HUDEP-2 (cell line): Measurements from ENCODE around the gene TBX4.
"Not testable (repeated sequence)": the region's sequence is repeated elsewhere in the genome, so short reads cannot be mapped to it uniquely, and the experiment has no call there.

ENCODE experiments used
- DNase-seq, 76 experiments: peaks; one replicate each; lab custom pipeline; 2025; ENCODE audit not compliant: unreplicated experiment in 76 of 76; lab: John Stamatoyannopoulos, UW

TBX4 gene

DNA sequence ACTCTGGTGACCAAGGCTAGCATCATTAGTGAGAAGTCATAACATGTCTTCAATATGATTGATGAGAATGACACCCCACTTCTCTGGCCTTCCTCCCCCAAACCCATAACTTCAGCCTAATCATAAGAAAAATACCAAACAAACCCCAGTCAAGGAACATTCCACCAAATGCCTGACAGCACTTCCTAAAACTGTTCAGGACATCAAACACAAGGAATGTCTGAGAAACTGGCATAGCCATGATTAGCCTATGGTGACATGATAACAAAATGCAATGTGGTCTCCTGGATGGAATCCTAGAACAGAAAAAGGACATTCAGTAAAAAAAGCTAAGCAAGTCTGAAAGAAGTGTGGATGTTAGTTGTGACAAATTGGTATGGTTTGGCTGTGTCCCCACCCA lies 24.7 kb upstream of the TBX4 start:
- DNase-seq = no peak

DNA sequence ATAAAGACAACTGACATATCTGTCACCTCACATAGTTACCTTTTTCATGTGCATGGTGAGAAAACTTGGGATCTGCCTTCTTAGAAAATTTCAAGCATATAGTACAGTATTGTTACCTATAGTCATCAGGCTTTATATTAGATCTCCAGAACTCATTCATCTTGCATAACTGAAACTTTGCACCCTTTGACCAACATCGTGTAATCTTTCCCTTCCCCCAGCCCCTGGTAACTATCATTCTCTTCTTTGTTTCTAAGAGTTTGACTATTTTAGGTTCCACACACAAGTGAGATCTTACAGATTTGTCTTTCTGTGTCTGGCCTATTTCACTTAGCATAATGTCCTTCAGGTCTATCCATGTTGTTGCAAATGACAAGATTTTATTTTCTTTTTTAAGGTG lies 22.9 kb upstream of the TBX4 start:
- DNase-seq = no peak

DNA sequence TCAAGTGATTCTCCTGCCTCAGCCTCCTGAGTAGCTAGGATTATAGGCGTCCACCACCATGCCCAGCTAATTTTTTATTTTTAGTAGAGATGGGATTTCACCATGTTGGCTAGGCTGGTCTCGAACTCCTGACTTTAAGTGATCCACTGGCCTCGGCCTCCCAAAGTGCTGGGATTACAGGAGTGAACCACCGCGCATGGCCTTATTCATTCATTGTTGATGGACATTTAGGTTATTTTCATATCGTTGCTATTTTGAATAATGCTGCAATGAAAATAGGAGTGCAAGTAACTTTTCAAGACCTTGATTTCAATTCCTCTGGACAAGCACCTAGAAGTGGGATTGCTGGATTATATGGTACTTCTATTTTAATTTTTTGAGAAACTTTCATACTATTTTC lies 22.4 kb upstream of the TBX4 start:
- DNase-seq = not testable (repeated sequence)

DNA sequence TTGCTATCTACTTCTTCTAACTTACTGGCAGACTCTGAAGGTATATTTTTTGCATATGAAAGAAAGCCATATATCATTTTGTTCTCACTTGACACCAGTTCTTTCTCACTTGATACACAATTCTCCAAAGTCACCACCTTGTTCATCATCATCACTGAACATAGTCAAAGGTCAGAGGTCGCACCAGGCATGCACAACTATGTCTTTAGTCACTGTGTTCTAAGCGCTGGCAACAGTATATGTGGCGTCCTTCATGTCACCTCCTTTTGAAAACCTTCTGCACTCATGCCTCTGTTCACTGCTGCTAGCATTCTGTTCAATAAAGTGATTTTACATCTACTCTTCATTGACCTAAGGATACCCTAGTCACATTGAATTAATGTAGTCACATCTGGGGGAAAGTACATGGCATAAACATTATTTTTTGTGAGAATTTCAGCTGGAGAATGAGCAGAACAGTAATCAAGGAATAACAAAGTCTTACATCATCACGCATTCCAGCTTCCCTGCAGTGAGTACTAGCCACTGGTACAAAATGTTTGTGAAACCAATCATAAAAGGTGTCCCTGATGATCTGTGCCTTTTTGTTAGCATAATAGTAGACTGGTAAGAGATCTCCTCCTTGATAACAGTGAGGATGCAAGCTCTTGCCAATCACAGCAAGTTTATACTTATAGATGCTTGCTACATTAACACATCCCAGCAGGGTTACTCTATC lies 20.5 kb upstream of the TBX4 start:
- DNase-seq = no peak

DNA sequence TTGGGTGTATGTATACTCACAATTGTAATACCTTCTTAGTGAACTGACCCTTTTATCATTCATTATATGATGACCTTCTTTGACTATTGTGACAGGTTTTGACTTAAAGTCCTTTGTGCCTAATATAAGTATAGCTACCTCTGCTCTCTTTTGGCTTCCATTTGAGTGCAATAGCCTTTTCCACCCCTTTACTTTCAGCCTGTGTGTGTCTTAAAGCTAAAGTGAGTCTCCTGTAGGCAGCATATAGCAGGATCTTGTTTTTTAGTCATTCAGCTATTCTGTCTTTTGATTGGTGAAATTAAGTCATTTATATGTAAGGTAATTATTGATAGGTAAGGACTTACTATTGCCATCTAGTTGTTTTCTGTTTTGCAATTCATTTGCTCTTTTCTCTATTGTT lies 15.9 kb upstream of the TBX4 start:
- DNase-seq = peak in 1 of 76 experiments; percentile 1

DNA sequence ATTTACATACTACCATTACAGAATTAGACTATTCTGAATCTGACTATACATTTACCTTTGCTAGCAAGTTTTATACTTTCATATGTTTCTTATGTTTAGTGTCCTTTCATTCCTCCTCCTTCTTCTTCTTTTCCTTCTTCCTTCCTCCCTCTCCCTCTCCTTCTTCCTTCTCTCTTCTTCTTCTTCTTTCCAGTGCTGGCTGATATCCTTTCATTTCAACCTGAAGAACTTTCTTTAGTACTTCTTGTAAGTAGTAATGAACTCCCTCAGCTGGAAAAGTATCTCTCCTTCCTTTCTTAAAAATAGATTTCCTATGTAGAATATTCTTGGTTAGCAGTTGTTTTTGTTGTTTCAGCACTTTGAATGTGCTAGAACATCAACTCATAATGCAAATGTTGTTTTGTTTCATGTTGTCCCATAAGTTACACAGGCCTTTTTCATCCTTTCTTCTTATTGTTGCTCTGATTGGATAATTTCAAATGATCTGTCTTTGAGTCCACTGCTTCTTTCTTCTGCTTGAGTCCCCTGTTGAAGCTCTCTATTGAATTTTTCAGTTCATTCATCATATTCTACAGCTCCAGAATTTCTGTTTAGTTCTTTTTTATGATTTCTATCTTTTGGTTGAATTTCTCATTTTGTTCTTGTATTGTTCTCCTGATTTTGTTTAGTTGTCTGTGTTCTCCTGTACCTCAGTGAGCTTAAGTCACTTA lies 15.1 kb upstream of the TBX4 start:
- DNase-seq = no peak

DNA sequence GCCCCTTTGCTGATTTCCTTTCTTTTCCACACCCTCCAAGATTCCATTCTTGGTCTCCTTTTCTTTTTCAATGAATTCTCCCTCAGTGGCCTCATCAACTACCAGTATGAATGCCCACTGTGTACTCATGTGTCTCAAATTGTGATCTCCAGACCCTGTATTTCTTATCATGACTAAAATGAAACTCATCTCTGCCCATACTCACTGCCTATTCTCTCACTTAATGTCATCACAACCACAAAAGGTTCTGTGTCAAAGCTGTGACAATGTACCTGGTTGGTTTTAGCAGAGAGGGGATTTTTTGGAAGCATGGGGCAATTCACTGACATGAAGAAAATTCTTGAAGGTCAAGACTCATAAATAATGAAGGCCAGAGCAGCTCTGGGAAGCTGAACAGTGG lies 11.5 kb upstream of the TBX4 start:
- no peak for DNase-seq

DNA sequence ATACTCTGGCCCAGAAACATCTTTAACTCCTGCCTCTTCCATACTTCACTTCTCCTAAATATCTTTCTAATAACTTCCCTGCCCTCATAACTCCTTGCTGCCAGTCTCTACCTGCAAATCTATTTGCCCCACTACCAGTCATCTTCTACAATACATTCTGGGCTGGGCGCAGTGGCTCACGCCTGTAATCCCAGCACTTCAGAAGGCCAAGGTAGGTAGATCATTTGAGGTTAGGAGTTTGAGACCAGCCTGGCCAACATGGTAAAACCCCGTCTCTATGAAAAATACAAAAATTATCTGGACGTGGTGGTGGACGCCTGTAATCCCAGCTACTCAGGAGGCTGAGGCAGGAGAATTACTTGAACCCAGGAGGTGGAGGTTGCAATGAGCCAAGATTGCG lies 10.7 kb upstream of the TBX4 start:
- not testable (repeated sequence) for DNase-seq

DNA sequence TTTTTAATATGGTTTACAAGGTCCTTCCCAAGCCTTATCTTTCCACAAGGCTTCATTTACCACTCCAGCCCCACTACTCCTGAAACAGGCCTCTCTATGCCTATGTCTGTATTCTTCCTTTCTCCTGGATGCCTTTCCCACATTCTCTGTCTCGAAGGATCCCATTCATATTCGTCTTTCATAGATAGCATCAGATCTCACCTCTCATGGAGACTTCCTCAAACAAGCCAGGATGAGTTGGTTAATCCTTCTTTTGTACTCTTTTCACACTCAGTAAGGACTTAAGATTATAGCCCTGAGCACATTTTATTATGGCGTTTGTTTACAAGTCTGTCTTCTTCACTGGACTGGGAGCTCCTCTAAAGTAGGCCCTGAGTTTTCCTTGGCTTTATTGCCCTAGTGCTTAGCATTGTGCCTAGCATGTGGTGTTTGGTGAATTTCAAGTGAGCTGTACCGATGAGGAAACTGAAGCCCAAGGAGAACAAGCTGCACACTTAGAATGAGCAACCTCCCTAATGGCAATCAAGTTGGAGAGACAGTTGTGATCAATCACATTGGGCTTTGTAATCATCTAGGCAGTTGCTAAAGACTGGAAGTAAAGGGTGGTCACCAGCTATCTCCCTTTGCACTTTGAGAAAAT lies 10.0 kb upstream of the TBX4 start:
- DNase-seq = no peak

DNA sequence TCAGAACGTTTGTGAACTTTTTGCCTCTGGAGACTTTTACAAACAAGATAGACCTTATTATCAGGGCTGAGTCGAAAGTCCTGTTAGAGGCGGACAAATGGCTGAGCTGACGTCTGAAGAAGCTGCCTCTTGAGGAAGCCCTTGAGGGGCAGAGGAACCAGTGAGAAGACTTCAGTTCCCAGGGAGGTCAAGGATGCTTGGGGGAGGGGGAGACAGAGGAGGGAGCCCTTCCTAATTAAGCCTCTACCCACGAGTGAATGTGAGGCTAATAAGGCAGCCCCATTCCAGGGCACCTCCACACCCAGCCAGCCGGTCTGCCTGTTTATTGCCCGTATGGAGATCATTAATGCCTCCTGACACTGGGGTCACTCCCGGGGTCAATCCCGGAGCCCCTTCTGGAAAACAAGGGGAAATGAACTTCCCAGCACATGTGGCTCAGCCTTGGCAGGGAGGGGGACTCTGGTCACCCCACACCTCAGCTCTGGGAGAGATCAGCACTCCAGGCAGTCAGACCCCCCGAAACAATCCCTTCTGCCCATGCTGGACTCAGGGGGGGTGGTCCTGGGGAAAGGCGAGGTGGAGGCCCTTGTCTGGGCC lies 9.2 kb upstream of the TBX4 start:
- no peak for DNase-seq

DNA sequence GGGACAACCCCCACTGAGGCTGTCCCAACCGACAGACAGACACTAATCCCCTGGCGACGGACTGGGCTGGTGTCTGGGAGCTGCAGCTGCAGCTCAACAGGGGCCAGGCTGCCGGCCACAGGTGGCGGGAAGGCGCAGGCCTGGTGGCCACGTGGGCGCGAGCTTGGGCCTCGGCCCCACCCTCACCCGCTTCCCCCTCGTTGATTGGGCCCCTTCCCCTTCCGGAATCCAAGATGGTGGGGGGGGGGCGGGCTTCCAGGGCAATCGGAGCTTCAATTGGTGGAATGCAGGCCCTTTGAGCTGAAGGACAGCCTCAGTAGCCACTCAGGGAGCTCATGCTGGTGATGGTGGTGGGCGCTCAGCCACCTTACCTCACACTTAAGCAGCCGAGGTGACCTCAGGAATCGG lies 8.7 kb upstream of the TBX4 start:
- DNase-seq = no peak

DNA sequence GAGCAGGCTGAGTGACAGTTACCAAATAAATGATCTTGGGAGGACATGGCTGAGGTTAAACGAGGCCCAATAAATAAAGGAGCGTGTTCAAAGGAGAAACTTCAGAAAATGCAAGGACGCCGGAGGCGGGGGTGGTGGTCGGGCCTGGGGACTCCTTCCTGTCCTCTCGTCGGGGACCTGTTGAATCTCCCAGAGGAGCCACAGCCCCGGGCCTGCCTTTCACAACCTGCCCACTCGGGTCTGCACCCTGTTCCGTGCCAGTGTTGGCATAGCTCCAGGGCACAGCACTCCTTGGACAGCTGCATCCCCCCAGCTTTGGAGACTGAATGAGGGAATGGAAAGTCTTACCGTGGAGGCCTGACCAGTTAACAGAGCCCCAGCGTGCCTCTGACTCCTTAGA lies 8.1 kb upstream of the TBX4 start:
- DNase-seq = no peak

DNA sequence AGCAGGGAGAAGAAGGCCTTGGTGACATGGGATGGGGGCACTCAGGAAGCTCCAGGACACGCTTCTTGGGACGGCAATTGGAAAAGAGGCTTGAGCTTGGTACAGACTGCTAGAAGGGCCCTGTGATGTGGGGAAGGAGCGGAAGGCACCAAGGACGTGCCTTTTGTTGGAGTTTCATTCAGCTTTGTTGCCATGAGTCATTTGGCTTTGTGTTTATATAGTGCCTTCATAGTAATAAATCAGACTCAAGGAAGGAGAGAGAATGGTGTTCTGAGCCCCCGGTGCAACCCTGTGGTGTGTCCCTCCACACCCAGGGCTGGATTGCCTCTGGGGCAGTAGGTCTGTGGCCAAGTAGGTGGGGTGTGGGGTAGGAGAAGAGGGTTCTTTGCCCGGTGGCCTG lies 7.4 kb upstream of the TBX4 start:
- no peak for DNase-seq

DNA sequence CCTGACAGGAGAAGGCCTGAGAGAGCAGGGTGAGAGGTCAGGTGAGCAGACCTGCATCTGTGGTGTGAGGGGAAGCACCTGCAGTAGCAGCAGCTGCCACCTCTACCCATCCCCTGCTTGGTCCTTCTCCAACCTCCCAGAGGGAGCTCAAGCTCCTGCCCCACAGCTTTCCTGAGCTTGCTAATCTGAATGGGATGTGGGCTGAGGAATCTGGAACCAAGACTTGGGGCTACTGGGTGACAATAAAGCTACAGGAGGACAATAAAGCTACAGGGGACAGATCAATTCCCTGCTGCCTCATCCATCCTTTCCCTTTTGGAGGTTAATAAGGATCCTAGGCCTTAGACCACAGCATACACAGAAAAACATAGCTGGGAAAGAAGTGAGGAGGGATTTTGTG lies 4.9 kb upstream of the TBX4 start:
- DNase-seq = no peak

DNA sequence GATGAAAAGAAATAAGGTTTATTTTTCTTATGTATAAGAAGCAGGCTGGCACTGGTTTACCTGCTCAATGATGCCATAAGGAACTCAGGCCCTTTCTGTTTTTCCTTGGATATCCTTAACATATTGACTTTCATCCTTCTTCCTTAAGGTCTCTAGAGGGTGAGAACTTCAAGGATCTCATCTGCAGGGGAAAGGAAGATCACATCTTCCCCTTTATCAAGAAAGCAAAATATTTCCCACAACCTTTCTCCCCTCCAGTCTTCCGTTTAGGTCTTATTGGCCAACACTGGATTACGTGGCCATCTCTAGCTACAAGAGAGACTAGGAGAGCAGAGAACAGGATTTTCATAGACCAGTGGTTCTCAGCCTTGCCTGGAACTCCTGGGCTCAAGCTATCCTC lies 4.2 kb upstream of the TBX4 start:
- no peak for DNase-seq

DNA sequence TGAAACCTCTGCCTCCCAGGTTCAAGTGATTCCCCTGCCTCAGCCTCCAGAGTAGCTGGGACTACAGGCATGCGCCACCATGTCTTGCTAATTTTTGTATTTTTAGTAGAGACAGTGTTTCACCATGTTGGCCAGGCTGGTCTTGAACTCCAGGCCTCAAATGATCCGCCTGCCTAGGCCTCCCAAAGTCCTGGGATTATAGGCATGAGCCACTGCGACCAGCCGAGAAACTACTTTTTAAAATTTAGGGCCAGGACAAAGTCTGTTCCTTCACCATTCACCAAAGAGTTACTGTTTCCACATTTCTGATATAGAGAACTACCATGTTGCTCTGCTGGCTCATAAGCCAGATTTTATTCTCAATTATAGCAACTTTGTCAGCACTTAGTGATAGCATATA lies 3.1 kb upstream of the TBX4 start:
- DNase-seq = not testable (repeated sequence)

DNA sequence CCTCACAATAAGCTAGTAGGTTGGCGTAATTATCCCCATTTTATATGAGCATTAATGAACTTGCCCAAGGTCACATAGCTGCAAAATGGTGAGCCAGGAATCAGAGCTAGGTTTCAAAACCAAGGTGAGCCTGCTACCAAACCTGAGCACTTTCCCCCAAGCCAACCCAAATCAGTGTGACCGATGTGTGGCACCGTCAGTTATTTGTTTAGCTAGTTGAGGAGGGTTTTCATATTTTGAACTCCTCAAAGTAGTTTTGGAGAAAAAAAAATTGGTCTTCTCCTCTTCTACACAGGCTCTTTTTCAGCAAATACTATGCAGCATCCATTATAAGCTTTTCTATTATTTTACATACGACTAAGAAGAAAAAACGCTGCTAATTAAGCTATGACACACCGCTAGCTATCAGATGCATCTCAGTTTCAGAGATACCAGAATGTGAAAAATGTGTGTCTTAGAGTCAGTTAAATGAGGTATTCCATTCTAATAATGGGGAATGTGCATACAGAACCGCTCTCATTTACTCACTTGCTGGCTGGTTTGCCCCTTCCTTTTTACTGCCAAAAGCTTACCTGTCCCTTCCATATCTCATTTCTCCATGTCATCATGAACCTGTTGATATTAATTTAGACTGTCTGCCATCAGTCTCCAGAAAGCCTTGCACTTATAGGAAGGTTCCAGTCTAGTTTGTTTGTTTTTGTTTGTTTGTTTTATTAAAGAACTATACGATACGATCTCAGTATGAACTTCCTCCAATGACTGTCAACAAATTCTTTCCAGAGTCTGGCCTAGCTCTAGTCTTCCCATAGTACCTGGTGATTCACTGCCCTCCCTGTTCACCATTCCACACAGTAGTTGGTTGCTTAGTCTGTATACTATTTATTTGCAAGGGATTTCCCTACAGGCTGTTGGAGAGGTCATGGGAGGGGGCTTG lies 2.2 kb upstream of the TBX4 start:
- no peak for DNase-seq

DNA sequence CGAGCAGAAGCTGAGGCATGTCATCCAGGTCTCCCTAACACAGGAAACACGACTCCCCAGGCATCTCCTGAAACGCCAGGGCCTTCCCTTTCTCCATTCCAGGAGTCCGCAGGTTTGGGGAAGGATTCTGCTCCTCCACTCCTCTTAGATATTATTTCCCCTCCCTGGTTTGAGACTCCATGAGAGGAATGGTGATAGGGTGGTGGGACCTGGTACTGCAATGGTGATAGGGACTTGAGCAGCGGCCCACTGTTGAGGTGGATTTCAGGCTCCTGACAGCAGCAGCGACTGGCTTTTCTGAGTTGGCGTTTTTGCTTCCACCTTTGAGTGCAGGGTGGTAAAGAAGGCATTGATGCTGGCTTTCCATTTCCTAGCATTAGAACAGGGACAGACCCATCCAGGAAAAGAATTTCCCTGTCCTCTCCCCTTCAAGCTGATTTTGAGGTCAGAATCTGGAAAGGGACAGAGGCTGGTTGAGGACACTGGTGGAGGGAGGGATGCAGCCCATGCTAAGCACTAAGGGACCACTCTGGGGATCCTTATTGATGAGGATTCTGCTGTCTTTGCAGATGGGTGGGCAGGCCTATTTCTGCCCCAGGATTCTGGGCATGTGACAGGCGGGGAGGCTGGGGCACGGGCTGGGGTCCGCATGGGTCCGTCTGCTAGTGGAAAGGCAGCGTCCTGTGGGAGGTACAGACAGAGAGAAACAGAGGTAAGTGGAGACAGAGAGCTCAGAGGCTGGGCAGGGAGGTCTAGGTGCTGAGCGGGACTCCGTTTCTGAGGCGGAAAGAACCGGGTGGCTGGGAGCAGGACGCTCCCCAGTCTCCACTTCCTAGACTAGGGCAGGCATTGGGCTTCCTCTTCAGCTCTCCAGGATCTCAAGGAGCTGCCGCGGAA lies 1.3 kb upstream of the TBX4 start:
- no peak for DNase-seq

DNA sequence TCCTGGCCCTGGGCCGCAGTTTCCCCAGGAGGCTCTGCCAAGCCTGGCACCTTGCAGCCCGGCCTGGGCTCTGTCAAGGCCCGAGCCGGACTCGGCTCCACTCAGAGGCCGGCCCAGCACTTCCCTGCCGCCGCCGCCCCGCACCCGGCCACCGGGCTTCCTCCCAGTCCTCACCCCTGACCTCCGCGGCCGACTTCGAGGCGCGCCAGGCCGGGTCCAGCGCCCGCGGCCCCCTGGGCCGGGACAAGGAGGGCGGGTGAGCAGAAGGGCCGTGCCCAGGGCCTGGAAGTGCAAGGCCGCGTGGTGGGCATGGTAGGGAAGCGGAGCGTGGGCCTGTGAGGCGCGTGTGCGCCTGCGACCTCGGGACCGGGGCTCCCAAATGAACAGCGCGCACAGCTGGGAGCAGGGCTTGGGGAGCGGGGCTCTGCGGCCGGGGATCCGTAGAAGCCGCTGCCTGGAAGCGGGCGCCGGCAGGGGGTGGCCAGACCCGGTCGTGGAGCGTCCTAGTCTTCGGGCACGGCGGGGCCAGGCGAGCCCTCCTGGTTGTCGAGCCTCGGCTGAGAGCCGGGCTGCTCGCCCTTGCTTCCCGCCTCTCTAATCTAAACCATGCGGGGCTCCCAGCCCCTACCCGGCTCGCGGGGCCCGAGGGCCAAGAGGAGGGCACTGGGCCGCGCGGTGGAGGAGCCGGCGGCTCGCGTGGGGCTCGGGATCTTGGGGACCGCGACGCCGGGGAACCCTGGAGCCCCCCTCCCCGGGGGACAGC lies 503 bp upstream of the TBX4 start:
- DNase-seq = no peak
